ENCODE measurements around the gene PLXNA4. TPM values are rescaled to one million over a fixed set of nuclear protein-coding genes. Genes with fewer than 3 reads are reported as not detected.

PLXNA4 gene
- total RNA-seq, 1 donor from 2014 or later = 103 TPM

DNA sequence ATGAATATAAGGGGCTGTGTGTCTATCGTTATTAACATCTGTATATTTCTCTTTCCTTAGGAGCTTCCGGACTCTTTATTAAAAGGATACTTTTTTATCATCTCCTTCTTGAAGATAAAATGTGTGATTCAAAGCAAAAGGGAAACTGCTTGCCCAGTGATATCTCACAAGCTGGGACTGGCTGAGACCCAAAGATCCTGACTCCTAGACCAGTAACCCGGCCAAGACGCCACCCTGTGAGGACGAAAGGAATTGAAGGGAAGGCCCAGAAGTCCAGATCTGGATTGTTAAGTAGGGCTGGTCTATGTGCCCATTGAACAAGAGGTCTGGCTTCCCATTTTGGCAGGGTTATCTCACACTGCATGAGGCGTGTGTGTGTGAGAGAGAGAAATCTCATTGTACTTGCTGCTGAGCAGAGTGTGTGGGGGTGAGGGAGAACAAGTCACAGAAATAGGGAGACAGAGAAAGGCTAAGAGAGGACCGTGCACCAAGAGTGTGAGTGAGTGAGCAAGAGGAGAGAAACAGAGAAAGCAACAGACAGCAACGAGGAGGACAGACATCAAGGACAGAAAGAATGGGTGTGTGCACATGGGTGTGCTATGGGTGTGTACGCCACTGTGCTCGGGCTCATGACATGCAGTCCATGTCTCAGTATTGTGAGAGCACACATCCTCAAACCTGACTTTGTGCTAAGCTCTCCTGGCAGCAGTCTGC, 75.4 kb downstream of the PLXNA4 start:
- DNase-seq = no peak

DNA sequence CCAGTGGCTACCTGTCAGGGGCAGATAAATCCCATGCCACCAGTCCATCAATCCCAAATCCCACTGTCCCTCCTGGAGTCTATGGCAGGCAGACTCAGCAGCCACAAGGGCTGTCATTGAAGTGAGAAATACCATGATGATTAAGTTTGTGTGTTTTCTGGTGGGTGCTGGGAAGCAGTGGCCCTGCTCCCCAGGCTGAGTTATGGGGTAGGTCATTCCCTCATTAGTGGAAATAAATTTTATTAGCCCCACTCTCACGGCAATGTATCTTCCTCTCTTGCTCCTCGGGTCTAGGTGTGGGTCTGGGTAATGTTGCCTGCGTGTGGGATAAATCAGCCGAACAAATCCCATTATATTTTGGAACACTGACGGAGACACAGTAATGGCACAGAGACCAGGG, 76.8 kb downstream of the PLXNA4 start:
- no peak for DNase-seq

DNA sequence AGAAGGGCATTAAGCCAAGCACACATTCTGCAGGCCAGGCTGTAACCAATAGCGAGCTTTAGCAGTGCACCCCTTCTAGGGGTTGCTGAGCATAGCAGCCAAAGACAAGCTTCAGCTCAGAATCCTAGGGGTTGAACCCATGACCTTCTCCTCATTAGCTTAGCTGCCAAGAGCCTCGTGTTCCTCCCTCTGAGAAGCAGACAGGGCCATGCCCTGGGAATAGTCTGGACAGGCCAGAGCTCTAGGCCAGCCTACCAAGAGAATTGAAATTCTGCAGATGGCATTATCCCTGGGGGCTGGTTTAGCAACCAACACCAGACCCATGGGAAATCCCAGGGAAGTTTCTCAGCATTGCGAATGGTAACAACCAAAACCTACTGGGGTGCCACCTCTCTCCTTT, 77.2 kb downstream of the PLXNA4 start:
- no peak for DNase-seq

GRCh38 chr7:132498319-132498718, 78.0 kb downstream of the PLXNA4 start:
- DNase-seq = no peak

GRCh38 chr7:132497098-132497497, 79.2 kb downstream of the PLXNA4 start:
- no peak for DNase-seq

DNA sequence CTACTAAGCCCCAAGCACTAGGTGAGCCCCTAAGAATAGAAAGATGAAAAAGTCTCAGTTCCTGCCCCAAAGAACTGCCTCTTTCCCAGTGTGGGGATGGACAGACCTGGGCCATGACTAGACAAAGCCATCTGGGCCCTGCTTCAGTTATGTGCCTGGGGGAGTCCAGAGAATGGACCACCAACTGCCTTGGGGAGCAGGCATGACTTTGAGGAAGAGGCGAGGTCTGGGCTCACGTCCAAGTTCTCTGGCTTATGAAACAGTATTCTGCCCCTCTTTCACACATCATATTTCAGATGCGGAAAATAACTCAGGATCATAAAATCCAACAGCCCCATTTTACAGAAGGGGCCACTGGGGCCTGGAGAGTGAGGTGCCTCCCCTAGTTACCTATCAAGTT, 80.3 kb downstream of the PLXNA4 start:
- no peak for DNase-seq

DNA sequence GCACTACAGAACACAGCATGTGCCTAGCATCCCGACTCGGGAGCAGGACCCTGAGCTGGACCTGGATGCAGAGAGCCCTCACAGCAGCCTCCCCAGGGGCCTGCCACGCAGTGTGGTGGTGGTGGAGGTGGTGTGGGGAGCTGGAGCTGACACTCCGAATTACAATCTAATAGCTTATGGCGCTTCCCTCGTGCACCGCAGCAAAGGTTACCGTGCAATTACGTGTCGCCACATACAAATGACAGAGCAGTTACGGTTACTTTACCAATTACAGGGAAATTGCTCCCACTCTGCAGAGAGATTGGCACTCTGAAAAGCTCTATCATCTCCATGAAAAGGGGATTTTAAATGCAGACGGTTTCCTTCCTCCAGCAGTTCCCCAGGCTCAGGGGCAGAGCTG, 81.8 kb downstream of the PLXNA4 start:
- DNase-seq = no peak

DNA sequence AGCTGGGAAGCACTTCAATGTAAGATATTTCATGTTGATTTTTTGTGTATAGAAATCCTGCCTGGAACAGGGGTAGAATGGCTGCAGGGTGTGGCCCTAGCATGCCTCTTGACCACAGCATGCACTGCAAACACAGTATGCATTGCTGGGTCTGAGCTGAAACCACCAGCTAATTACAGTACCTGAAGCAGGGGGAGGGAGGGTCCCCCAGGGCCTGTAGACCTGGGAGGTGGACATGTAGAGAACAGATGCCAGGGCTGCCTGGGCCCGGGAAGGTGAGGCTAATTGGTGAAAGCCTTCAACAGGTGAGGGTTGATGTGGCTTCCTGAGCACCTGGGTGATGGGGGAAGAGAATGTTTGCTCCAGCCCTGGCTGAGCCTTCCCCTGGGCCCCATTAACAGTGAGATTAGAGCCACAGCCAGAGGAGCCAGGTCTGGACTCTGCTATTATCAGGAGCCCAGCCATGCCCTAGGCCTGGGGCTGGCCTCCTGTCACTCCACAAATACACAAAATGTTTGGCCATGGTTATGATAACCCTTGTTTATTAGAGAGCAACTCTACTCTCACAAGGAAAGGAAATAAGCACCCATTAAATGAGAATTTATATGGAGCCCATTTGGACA, 83.3 kb downstream of the PLXNA4 start:
- DNase-seq = no peak

DNA sequence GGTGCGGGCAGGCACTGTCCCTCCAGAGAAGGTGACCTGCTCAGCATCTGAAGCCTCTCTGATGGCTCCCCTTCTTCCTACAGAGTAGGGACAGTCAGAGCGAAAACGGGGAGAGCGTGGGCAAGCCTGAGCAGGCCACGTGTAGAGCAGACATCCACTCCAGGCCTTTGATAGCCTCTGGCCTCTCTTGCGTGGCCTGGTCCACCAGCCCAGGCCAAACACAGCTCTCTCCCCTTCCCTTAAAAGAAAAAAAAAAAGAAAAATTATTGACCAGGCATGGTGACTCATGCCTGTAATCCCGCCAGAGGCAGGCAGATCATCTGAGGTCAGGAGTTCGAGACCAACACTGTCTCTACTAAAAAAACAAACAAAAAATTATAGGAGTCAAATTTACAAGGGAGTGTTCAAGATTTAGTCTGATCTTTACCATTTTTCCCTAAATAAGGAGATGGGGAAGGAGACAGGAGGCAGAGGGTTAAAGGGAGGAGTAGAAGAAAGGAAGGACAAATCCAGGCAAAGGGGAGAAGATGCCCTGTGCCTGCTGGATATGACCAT, 84.8 kb downstream of the PLXNA4 start:
- no peak for DNase-seq

DNA sequence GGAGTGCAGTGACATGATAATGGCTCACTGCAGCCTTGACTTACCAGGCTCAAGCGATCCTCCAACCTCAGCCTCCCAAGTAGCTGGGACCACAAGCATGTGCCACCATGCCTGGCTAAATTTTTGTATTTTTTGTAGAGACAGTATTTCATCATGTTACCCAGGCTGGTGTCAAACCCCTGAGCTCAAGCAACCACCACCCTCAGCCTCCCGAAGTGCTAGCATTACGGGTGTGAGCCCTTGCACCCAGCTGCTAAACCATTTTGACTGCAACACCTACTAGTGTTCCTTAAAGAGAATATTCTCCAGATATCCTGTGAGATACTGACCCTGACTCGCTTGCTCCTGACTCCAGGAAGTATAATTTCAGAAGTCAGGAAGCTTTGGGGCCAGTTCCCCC, 85.8 kb downstream of the PLXNA4 start:
- no peak for DNase-seq

- DNase-seq = no peak
These were observed 86.5 kb downstream of the PLXNA4 start for GRCh38 chr7:132489776-132490237.

GRCh38 chr7:132488634-132489302, 87.5 kb downstream of the PLXNA4 start:
- no peak for DNase-seq

DNA sequence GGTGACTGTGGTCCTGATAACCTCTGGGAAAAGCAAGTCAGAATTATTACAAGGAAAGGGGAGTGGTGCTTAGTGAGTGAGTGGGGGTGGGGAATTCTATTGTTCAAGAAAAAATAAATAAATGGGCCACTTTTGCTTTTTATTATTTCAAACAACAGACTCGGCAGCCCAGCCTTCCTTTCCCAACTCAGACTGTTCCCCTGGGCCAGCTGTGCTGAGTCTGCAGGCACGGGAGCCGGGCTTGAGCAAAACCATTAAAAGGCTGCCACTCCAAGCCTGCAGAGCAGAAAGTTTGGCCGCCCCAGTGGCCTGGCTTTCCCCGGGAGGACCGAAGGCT, 90.0 kb downstream of the PLXNA4 start:
- no peak for DNase-seq

GRCh38 chr7:132485600-132486273, 90.5 kb downstream of the PLXNA4 start:
- no peak for DNase-seq

DNA sequence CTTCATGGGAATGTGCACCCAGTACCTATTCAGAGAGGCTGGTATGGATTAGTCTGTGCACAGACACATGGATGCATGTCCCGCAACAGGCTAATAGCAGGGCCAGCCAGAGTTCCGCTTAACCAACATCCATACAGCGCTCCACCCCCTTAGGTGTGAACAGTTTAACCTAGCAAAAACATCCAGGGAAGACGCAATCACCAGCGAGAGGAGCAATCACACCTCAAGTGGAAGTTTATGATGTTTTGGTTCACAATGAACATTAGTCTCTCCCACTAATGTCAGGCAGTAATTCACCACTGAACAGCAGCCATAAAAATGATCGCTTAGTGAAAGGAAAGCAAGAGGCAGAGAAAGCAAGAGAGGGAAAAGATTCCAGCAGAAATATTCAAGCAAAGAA, 91.1 kb downstream of the PLXNA4 start:
- no peak for DNase-seq

- DNase-seq = no peak
These were observed 93.4 kb downstream of the PLXNA4 start for GRCh38 chr7:132482866-132483265.

DNA sequence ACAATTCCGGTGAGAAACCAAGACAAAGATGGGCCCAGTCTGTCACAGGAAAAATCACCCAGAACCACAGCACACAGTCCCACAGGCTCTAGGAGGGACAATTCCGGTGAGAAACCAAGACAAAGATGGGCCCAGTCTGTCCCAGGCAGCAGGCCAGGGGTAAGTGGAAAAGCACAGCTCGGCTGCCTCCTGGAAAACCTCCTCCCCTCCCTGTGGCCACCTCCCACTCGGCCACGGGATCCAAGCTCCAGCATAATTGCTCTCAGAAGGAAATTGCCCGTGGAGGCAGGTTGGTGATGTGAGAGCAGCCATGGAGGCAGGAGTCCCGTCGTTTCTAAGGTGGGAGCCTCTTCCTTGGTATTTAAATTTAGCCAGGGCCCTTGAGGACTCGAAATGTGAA, 95.7 kb downstream of the PLXNA4 start:
- DNase-seq = peak; percentile 77

GRCh38 chr7:132476541-132476940, 99.7 kb downstream of the PLXNA4 start:
- DNase-seq = no peak

DNA sequence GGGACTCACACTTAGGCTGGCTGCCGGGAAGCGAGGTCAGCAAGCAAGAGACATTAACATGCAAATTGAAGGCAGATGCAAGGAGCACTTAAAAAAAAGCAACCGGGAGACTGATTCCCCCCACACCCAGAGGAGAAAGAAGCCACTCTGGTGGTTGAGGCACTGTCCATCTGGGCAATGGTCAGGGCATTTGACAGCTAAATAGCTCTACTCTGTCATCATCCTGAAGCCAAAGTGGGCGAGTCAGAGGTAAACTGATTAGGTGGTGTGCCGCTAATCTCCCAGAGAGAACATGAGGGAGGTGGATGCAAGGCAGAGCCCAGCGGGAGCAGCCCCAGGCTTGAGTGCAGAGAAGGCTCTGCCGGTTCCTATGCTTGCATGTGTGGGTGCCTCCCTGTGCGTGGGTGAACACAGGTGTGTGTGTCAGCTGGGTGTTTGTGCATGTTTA, 100.6 kb downstream of the PLXNA4 start:
- peak; percentile 34 for DNase-seq

- no peak for DNase-seq
These were observed 101.1 kb downstream of the PLXNA4 start for GRCh38 chr7:132475037-132475668.

- peak; percentile 17 for DNase-seq
These were observed 103.7 kb downstream of the PLXNA4 start for GRCh38 chr7:132472463-132473120.

DNA sequence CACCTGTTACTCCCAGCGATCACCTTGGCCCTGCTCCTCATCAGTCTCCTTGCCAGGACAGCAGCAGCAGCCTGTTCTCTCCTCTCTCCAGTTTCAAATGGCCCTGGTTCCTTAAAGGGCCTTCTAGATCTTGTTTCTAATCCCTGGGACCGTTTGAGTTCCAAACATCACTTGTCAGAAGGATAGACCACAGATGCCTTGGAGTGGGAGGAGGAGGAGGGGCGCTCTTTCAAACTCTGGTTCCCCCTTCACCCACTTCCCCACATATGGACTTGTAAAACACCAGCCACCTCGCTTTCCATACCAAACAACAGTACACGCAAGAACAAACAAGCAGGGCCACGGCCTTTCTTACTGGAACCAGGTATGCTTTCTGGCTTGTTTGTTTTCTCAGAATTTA, 104.8 kb downstream of the PLXNA4 start:
- DNase-seq = no peak
